ENCODE data around the gene CFAP70.

Gene CFAP70

GRCh38 chr10:73232887-73233286, 125.8 kb downstream of the CFAP70 start:
- Histone ChIP-seq H3K36me3 (ENCODE audit: insufficient read depth, low read length) (peaks cover 34% of the 10 kb centered on the region), H3K4me2 (ENCODE audit: low read length) (no peak overlapping the region), H3K4me3 (ENCODE audit: low read length) (no peak overlapping the region), H3K27me3 (ENCODE audit: control insufficient read depth, insufficient read depth, low read length) (no peaks in the 10 kb centered on the region), H3K9me3 (replicated peaks; ENCODE audit: low read length) (no peaks in the 10 kb centered on the region), H3K4me1 (ENCODE audit: control insufficient read depth, insufficient read depth, low read length) (no peaks in the 10 kb centered on the region), H3K9ac (ENCODE audit: low read depth, low read length) (no peak overlapping the region)

- peaks cover 16% of the 10 kb centered on the region for H3K36me3 ChIP-seq (ENCODE audit: insufficient read depth, low read length)
- H3K27me3 ChIP-seq (ENCODE audit: control insufficient read depth, insufficient read depth, low read length): no peaks in the 10 kb centered on the region
- no peak overlapping the region for H3K4me3 ChIP-seq (ENCODE audit: low read length)
- H3K4me1 ChIP-seq (ENCODE audit: control insufficient read depth, insufficient read depth, low read length): no peaks in the 10 kb centered on the region
- no peak overlapping the region for H3K4me2 ChIP-seq (ENCODE audit: low read length)
- no peaks in the 10 kb centered on the region for H3K9me3 ChIP-seq (replicated peaks; ENCODE audit: low read length)
- no peak overlapping the region for H3K9ac ChIP-seq (ENCODE audit: low read depth, low read length)
Measured at GRCh38 chr10:73229567-73229966, 129.1 kb downstream of the CFAP70 start.

GRCh38 chr10:73228247-73228646, 130.4 kb downstream of the CFAP70 start:
- no peak overlapping the region for H3K4me2 ChIP-seq (ENCODE audit: low read length)
- no peak overlapping the region for H3K4me3 ChIP-seq (ENCODE audit: low read length)
- no peaks in the 10 kb centered on the region for H3K9me3 ChIP-seq (replicated peaks; ENCODE audit: low read length)
- no peak overlapping the region for H3K9ac ChIP-seq (ENCODE audit: low read depth, low read length)
- H3K27me3 ChIP-seq (ENCODE audit: control insufficient read depth, insufficient read depth, low read length): no peaks in the 10 kb centered on the region
- H3K4me1 ChIP-seq (ENCODE audit: control insufficient read depth, insufficient read depth, low read length): no peaks in the 10 kb centered on the region
- peaks cover 7% of the 10 kb centered on the region for H3K36me3 ChIP-seq (ENCODE audit: insufficient read depth, low read length)

- Histone ChIP-seq H3K9ac (ENCODE audit: low read depth, low read length) (no peak overlapping the region), H3K4me3 (ENCODE audit: low read length) (no peak overlapping the region), H3K4me2 (ENCODE audit: low read length) (no peak overlapping the region), H3K27me3 (ENCODE audit: control insufficient read depth, insufficient read depth, low read length) (no peaks in the 10 kb centered on the region), H3K4me1 (ENCODE audit: control insufficient read depth, insufficient read depth, low read length) (no peaks in the 10 kb centered on the region), H3K9me3 (replicated peaks; ENCODE audit: low read length) (no peaks in the 10 kb centered on the region), H3K36me3 (ENCODE audit: insufficient read depth, low read length) (peaks cover 7% of the 10 kb centered on the region)
Measured at GRCh38 chr10:73226663-73227062, 132.0 kb downstream of the CFAP70 start.

DNA sequence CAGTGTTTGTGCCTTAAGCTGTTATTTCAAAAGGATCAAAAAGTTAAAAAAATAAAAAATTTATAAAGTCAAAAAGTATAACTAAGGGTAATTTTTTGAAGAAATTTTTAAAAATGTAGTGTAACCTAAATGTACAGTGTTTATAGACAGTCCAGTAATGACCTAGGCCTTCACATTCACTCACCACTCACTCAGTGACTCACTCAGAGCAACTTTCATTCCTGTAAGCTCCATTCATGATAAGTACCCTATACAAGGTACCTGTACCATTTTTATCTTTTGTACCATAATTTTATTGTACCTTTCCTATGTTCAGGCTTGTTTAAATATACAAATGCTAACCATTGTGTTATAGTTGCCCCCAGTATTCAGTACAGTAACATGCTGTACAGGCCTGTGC, 133.1 kb downstream of the CFAP70 start:
- Histone ChIP-seq H3K9ac (ENCODE audit: low read depth, low read length) (no peak overlapping the region), H3K27me3 (ENCODE audit: control insufficient read depth, insufficient read depth, low read length) (no peaks in the 10 kb centered on the region), H3K4me2 (ENCODE audit: low read length) (no peak overlapping the region), H3K4me1 (ENCODE audit: control insufficient read depth, insufficient read depth, low read length) (no peaks in the 10 kb centered on the region), H3K36me3 (ENCODE audit: insufficient read depth, low read length) (peaks cover 4% of the 10 kb centered on the region), H3K9me3 (replicated peaks; ENCODE audit: low read length) (no peaks in the 10 kb centered on the region), H3K4me3 (ENCODE audit: low read length) (no peak overlapping the region)

- Histone ChIP-seq H3K4me2 (ENCODE audit: low read length) (no peak overlapping the region), H3K27me3 (ENCODE audit: control insufficient read depth, insufficient read depth, low read length) (no peaks in the 10 kb centered on the region), H3K36me3 (ENCODE audit: insufficient read depth, low read length) (peaks cover 20% of the 10 kb centered on the region), H3K9me3 (replicated peaks; ENCODE audit: low read length) (no peaks in the 10 kb centered on the region), H3K4me1 (ENCODE audit: control insufficient read depth, insufficient read depth, low read length) (peaks cover 4% of the 10 kb centered on the region), H3K4me3 (ENCODE audit: low read length) (no peak overlapping the region), H3K9ac (ENCODE audit: low read depth, low read length) (no peak overlapping the region)
Measured at GRCh38 chr10:73220989-73221388, 137.7 kb downstream of the CFAP70 start.

- Histone ChIP-seq H3K4me3 (ENCODE audit: low read length) (no peak overlapping the region), H3K4me1 (ENCODE audit: control insufficient read depth, insufficient read depth, low read length) (peaks cover 4% of the 10 kb centered on the region), H3K9ac (ENCODE audit: low read depth, low read length) (no peak overlapping the region), H3K4me2 (ENCODE audit: low read length) (no peak overlapping the region), H3K36me3 (ENCODE audit: insufficient read depth, low read length) (peaks cover 20% of the 10 kb centered on the region), H3K27me3 (ENCODE audit: control insufficient read depth, insufficient read depth, low read length) (no peaks in the 10 kb centered on the region), H3K9me3 (replicated peaks; ENCODE audit: low read length) (no peaks in the 10 kb centered on the region)
Measured at GRCh38 chr10:73219384-73219783, 139.3 kb downstream of the CFAP70 start.

GRCh38 chr10:73218431-73219191, 140.1 kb downstream of the CFAP70 start:
- no peak overlapping the region for H3K4me3 ChIP-seq (ENCODE audit: low read length)
- no peaks in the 10 kb centered on the region for H3K9me3 ChIP-seq (replicated peaks; ENCODE audit: low read length)
- H3K4me2 ChIP-seq (ENCODE audit: low read length): no peak overlapping the region
- H3K27me3 ChIP-seq (ENCODE audit: control insufficient read depth, insufficient read depth, low read length): no peaks in the 10 kb centered on the region
- peaks cover 20% of the 10 kb centered on the region for H3K36me3 ChIP-seq (ENCODE audit: insufficient read depth, low read length)
- peaks cover 4% of the 10 kb centered on the region for H3K4me1 ChIP-seq (ENCODE audit: control insufficient read depth, insufficient read depth, low read length)
- no peak overlapping the region for H3K9ac ChIP-seq (ENCODE audit: low read depth, low read length)

- Histone ChIP-seq H3K4me2 (ENCODE audit: low read length) (no peak overlapping the region), H3K9ac (ENCODE audit: low read depth, low read length) (no peak overlapping the region), H3K4me3 (ENCODE audit: low read length) (no peak overlapping the region), H3K4me1 (ENCODE audit: control insufficient read depth, insufficient read depth, low read length) (peaks cover 4% of the 10 kb centered on the region), H3K9me3 (replicated peaks; ENCODE audit: low read length) (no peaks in the 10 kb centered on the region), H3K27me3 (ENCODE audit: control insufficient read depth, insufficient read depth, low read length) (no peaks in the 10 kb centered on the region), H3K36me3 (ENCODE audit: insufficient read depth, low read length) (peaks cover 20% of the 10 kb centered on the region)
Measured at GRCh38 chr10:73217628-73218027, 141.0 kb downstream of the CFAP70 start.

DNA sequence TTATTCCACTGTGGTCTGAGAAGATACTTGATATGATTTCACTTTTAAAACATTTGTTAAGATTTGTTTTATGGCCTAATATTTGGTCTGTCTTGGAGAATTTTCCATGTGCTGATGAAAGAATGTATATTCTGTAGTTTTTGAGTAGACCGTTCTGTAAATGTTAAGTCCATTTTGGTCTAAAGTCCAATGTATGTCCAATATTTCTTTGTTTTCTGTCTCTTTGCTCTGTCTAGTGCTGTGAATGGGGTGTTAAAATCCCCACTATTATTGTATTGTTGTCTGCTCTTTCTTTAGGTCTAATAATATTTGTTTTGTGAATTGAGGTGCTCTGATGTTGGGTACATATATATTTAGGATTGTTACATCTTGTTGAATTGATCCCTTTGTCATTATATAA, 142.9 kb downstream of the CFAP70 start:
- H3K36me3 ChIP-seq (ENCODE audit: insufficient read depth, low read length): peaks cover 20% of the 10 kb centered on the region
- no peak overlapping the region for H3K9ac ChIP-seq (ENCODE audit: low read depth, low read length)
- H3K4me2 ChIP-seq (ENCODE audit: low read length): no peak overlapping the region
- H3K4me1 ChIP-seq (ENCODE audit: control insufficient read depth, insufficient read depth, low read length): peaks cover 4% of the 10 kb centered on the region
- H3K27me3 ChIP-seq (ENCODE audit: control insufficient read depth, insufficient read depth, low read length): no peaks in the 10 kb centered on the region
- no peak overlapping the region for H3K4me3 ChIP-seq (ENCODE audit: low read length)
- H3K9me3 ChIP-seq (replicated peaks; ENCODE audit: low read length): no peaks in the 10 kb centered on the region

DNA sequence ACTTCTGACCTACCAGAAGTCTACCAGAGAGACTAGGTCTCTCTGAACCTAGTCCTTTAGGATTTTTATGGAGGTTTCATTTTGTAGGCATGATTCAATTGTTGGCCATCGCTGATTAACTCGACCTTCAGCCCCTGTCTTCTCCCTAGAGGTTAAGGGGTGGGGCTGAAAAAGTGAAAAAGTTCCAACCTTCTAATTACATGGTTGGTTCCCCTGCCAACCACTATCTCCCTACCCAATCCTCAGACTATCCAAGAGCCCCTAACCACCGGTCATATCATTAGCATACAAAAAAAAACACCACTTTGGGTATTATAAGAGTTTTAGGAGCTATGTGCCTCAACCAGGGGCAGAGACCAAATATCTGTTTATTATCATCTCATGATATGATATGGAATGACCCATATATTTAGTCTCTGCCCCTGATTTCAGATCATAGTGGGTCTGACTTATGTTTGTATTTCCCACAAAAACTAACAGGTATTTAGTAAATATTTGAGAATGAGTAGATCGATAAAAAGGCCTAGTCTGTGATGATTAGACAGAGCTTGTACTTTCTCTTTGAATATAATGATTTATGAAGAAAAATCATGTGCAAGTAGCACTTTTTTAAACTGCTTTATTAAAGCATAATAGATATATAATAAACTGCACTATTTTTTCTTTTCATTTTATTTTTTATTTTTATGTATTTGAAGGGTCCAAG, 147.4 kb downstream of the CFAP70 start:
- no peak overlapping the region for H3K4me2 ChIP-seq (ENCODE audit: low read length)
- no peaks in the 10 kb centered on the region for H3K4me1 ChIP-seq (ENCODE audit: control insufficient read depth, insufficient read depth, low read length)
- no peaks in the 10 kb centered on the region for H3K9me3 ChIP-seq (replicated peaks; ENCODE audit: low read length)
- H3K27me3 ChIP-seq (ENCODE audit: control insufficient read depth, insufficient read depth, low read length): no peaks in the 10 kb centered on the region
- H3K9ac ChIP-seq (ENCODE audit: low read depth, low read length): no peak overlapping the region
- no peak overlapping the region for H3K4me3 ChIP-seq (ENCODE audit: low read length)
- peaks cover 3% of the 10 kb centered on the region for H3K36me3 ChIP-seq (ENCODE audit: insufficient read depth, low read length)
